Subcutaneous adipose tissue (tissue), 4 donors: ENCODE results near the gene SPATA2L. TPM values are rescaled to one million over a fixed set of nuclear protein-coding genes. Genes with fewer than 3 reads are reported as not detected.

Source experiments
- total RNA-seq, 4 donors: library from RNA; depleted of rRNA; stranded (reverse); fragments of >200 nt; gene quantifications; one replicate each; pipeline ENCODE4 v1.1.0, GENCODE V29; 2016
- TF ChIP-seq, protein P1 (sequence below): fragments of 450-650 bp; IDR thresholded peaks from one replicate; pipeline ENCODE4 v1.5.1; 2016; ENCODE audit warnings: low read depth, mild to moderate bottlenecking, control low read depth, antibody characterized with exemption, moderate library complexity

SPATA2L gene
- total RNA-seq, 4 donors from 2014 or later: 7.7 to 10.7 (median 9.4) TPM

DNA sequence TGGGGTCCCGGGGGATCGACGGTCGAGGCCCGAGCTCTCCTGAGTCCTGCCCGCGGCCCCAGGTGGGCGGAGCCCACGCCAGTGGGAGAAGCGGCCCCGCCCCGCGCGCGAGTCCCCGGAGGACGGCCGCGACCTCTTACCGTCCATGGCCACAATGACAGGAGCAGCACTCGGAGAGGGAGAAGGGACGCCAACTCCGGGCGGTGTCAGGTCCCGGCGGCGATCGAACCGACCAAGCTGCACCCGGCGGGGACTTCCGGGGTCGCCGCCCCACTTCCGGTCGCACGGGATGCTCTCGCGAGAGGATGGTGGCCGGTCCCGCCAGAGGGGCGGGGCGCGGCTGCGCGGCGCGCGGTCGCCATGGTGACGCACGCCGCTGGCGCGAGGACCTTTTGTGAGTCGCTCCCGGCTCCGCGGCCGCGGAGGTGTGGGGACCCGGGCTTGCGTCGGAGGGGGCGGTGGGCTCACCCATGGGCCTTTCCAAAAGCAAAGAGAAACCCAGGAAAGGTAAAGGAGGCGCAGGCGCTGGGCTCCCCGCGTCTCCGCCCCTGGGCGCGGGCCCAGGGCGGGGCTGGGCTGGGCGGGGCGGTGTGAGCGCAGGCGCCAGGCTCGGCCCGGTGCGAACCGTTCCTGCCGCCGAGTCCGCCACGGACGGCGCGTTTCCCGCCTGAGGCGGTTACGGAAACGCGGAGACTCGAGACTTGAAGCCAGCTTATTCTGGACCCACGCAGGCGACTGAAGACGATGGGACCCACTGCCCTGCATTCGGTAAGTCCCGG is 43.9 kb downstream of the SPATA2L start, which contains the start of the genes CHMP1A and SPATA33:
Gene CHMP1A (minus strand): TSS at position 267 of the 779 bp plus-strand sequence. CDS start 120 bp downstream, at position 147.
Gene SPATA33 (plus strand): TSS at position 395 of the 779 bp plus-strand sequence. CDS start 76 bp downstream, at position 471.
- TF ChIP-seq, protein P1, sequence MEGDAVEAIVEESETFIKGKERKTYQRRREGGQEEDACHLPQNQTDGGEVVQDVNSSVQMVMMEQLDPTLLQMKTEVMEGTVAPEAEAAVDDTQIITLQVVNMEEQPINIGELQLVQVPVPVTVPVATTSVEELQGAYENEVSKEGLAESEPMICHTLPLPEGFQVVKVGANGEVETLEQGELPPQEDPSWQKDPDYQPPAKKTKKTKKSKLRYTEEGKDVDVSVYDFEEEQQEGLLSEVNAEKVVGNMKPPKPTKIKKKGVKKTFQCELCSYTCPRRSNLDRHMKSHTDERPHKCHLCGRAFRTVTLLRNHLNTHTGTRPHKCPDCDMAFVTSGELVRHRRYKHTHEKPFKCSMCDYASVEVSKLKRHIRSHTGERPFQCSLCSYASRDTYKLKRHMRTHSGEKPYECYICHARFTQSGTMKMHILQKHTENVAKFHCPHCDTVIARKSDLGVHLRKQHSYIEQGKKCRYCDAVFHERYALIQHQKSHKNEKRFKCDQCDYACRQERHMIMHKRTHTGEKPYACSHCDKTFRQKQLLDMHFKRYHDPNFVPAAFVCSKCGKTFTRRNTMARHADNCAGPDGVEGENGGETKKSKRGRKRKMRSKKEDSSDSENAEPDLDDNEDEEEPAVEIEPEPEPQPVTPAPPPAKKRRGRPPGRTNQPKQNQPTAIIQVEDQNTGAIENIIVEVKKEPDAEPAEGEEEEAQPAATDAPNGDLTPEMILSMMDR: no peak

DNA sequence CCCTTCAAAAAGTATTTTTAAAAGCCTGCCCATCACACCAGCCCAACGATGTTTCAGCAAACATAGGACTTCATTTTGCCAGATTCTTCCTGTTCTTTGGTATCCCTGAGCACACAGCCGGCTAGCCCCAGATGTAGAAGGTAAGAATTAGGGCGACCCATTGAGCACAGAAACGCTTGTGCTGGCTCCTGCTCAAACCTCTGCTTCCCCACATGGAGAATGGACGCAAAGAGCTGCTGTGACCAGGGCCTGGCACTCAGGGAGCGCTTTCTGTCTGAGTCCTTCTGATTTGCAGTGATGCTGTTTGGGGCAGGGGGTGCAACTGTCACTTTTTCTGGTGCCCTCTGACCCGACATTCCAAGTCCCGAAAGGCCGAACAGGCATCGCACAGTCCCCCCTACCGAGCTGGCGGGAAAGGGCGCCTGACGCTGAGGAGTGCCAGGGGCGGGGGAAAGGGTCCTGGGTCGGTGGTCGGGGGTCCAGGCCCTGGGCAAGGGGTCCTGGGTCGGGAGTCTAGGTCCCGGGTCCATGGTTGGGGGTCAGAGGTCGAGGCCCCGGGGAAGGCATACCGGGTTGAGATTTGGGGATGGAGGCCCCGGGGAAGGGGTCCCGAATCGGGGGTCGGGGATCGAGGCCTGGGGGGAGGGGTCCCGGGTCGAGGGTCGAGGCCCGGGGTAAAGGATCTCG is 44.9 kb downstream of the SPATA2L start:
- TF ChIP-seq, protein P1: no peak

DNA sequence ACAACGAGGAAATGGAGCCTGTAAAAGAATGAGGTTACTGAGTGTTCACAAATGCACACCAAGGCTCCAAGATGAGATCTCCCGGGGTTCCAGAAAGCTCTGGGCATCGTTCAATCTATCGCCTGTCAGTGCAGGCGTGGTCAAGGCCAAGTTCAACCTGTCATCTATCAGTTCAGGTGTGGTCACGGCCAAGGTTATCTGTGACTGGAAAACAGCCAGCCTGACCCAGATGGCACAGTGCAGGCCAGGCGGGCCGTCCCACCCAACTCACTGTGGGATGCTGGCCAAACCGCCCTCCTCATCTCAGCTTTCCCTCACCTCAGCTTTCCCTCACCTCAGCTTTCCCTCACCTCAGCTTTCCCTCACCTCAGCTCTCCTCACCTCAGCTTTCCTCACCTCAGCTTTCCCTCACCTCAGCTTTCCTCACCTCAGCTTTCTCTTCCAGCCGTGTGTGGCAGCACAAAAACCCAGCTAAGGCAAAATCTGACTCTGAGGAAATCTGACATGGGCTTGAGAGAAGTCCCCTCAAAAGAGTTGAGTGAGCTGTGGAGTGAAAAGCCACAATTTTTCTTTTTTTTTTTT is 46.4 kb downstream of the SPATA2L start:
- TF ChIP-seq, protein P1: no peak

DNA sequence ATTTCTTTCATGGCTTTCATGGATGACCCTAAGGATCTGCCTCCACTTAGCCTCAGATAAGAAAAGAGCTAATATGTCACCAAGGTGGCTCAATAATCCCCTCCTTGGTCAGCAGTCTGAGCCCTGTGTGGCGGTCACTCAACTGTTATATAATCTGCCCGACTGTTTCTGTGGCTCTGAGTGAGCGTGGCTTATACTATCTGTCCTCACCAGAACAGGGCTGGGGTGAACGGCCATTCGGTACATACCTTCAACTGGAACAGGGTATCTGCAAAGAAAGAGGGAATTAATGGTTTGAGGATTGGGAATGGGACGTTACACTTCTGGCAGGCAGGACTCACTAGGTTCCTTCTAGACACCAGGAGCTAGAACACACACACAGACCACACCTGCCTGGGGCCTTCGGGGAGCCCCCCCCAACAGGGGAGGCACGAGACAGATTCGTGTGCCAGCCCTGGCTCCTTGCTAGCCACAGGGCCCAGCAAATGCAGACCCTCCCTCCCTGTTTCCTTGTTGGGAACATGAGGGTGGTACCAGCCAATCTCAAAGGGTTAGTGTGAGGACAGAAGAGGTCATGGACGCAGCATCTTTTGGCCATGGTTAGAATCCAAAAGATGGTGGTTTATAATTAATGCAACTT is 47.7 kb downstream of the SPATA2L start:
- TF ChIP-seq, protein P1: no peak

DNA sequence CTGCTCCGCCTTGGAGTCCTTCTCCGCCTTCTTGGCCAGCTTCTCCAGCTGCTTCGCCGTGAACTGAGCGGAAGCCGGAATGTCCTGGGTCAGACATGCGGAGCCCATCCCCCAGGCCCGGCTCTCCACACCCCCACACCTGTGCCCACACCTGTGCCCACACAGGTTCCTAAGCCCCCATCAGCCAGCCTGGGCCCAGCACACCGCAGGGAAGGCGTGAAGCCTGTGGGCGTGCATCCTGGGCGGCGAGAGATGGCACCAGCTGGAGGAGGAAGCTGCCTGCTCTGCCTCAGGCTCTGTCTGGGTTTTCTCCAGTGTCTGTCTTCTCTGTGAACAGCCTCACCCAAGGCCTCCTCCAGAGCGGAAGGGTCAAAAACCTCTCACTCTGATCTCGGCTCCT is 49.9 kb downstream of the SPATA2L start:
- TF ChIP-seq, protein P1: no peak

DNA sequence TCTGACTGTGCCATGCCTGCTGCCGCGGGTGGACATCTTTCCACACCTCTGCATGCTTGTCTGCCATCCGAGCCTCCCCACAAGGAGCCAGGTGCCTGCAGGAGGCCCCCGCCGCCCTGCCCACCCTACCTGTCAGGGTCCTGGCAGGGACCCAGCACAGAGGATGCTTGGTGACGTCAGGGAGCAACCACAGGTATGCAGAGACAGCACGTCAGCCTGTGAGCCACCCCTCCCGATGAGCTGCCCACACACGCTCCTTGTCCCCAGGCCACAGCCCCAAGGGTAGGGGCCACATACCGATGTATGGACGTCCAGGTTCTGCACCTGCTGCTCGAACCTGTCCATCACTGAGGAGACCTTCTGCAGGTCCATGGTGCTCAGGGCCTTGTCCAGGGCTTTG is 54.6 kb downstream of the SPATA2L start:
- TF ChIP-seq, protein P1: no peak

Other genes with a start within 250 kb of the SPATA2L start
- 100 to 1,000 TPM in 1 of 4 donors, 10 to 100 TPM in 3; 56.1 to 190 (median 62.6) TPM for gene ANKRD11, start 211.1 kb downstream of the SPATA2L start, total RNA-seq
- 100 to 1,000 TPM in 2 of 4 donors, 10 to 100 TPM in 2; 83.3 to 152 (median 105) TPM for gene SPG7, start 193.3 kb downstream of the SPATA2L start, total RNA-seq
- 1,000 to 10,000 TPM; 2,408 to 5,801 (median 4,379) TPM for gene RPL13, start 141.0 kb downstream of the SPATA2L start, total RNA-seq
- gene CPNE7, start 125.9 kb downstream of the SPATA2L start, total RNA-seq: not detected
- gene DPEP1, start 88.1 kb downstream of the SPATA2L start, total RNA-seq: 1 to 10 TPM in 1 of 4 donors, not detected in 3; 2.3 TPM
- 10 to 100 TPM; 40.4 to 64.3 (median 50.3) TPM for gene CHMP1A, start 44.0 kb downstream of the SPATA2L start, total RNA-seq
- gene SPATA33, start 43.9 kb downstream of the SPATA2L start, total RNA-seq: 1 to 10 TPM; 2.5 to 7.0 (median 5.4) TPM
- gene CDK10, start 15.0 kb downstream of the SPATA2L start, total RNA-seq: 10 to 100 TPM; 15.0 to 38.4 (median 29.0) TPM
- gene VPS9D1, start 19.2 kb upstream of the SPATA2L start, total RNA-seq: 10 to 100 TPM in 1 of 4 donors, 1 to 10 TPM in 3; 1.5 to 10.5 (median 3.6) TPM
- gene ZNF276, start 19.8 kb upstream of the SPATA2L start, total RNA-seq: 10 to 100 TPM; 10.9 to 39.6 (median 22.2) TPM
- gene FANCA, start 114.9 kb upstream of the SPATA2L start, total RNA-seq: 1 to 10 TPM; 2.1 to 9.5 (median 3.7) TPM
- gene SPIRE2, start 126.8 kb upstream of the SPATA2L start, total RNA-seq: 1 to 10 TPM; 1.1 to 5.1 (median 3.0) TPM
- gene TCF25, start 171.9 kb upstream of the SPATA2L start, total RNA-seq: 100 to 1,000 TPM; 147 to 240 (median 148) TPM
- gene MC1R, start 217.2 kb upstream of the SPATA2L start, total RNA-seq: 1 to 10 TPM in 3 of 4 donors, under 1 TPM in 1; 0.98 to 5.3 (median 3.8) TPM
- 1 to 10 TPM in 2 of 4 donors, not detected in 2; 1.8 to 7.0 TPM for gene TUBB3, start 221.6 kb upstream of the SPATA2L start, total RNA-seq
- 10 to 100 TPM; 45.7 to 95.4 (median 74.2) TPM for gene DEF8, start 247.1 kb upstream of the SPATA2L start, total RNA-seq